Astrocyte of the cerebellum (primary cell): ENCODE measurements around the gene LIN9.
"Not testable (repeated sequence)": the region's sequence is repeated elsewhere in the genome, so short reads cannot be mapped to it uniquely, and the experiment has no call there.

Experiments used
- DNase-seq: peaks from one replicate; pipeline ENCODE4 v3.0.0-alpha.2; 2011; ENCODE audit warnings: low read depth
- H3K4me3 ChIP-seq: 2 replicates; pipeline ENCODE4 v1.5.1; 2011; ENCODE audit warnings: mild to moderate bottlenecking, low read depth, low read length, moderate library complexity
- CTCF ChIP-seq: IDR thresholded peaks from 2 replicates; pipeline ENCODE4 v1.5.1; 2012; ENCODE audit warnings: low read length, low read depth, moderate library complexity, mild to moderate bottlenecking; ENCODE audit errors: missing control alignments
- in situ Hi-C: cut with HindIII; loops from 2 replicates; pipeline ENCODE4 v1.10.0; 2017; ENCODE audit warnings: low sequenced_read_pairs

Gene LIN9

GRCh38 chr1:226277897-226278296 lies 31.1 kb downstream of the LIN9 start:
- no peak overlapping the region for H3K4me3 ChIP-seq
- no peak for DNase-seq
- TF ChIP-seq CTCF, result no peak
- in situ Hi-C loops, result no loop called here

- in situ Hi-C loops, result no loop called here
- H3K4me3 ChIP-seq, result no peak overlapping the region
- TF ChIP-seq CTCF, result no peak
These were observed 32.0 kb downstream of the LIN9 start for GRCh38 chr1:226276987-226277386.

DNA sequence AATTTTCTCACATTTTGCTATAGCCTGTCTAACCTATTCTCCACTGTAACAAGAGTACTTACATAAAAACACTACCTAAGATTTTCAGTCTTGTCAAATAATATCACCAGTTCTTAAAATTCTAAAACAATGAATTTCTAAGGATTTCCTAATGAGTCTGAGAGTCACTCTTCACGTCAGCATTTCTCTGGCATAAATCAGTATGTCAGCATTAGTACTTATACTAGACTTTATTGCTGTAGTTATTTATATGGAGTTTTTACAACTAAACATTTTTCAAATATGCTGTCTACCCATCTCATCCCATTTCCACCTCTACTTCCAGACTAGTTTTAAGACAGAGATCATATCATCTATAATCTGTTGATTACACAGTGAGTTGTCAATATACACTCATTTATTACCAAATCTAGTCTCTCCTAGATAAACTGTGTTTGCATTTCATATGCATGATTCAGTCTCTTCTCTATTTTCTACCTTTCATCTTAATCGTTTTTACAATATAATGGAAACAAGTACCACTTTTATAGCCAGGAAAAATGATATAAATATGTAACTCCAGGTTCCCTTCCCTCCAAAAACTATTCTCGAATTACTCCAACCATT lies 32.8 kb downstream of the LIN9 start:
- in situ Hi-C loops, result no loop called here
- no peak overlapping the region for H3K4me3 ChIP-seq
- DNase-seq, result no peak
- TF ChIP-seq CTCF, result no peak

More at GRCh38 chr1:226276987-226277386, 32.0 kb downstream of the LIN9 start:
- no peak for DNase-seq

GRCh38 chr1:226274138-226274537 lies 34.8 kb downstream of the LIN9 start:
- in situ Hi-C loops, result no loop called here
- H3K4me3 ChIP-seq, result no peak overlapping the region
- no peak for TF ChIP-seq CTCF
- DNase-seq, result no peak

- in situ Hi-C loops, DNase-seq, H3K4me3 ChIP-seq: not testable (repeated sequence)
These were observed 36.6 kb downstream of the LIN9 start for GRCh38 chr1:226272233-226272902.

DNA sequence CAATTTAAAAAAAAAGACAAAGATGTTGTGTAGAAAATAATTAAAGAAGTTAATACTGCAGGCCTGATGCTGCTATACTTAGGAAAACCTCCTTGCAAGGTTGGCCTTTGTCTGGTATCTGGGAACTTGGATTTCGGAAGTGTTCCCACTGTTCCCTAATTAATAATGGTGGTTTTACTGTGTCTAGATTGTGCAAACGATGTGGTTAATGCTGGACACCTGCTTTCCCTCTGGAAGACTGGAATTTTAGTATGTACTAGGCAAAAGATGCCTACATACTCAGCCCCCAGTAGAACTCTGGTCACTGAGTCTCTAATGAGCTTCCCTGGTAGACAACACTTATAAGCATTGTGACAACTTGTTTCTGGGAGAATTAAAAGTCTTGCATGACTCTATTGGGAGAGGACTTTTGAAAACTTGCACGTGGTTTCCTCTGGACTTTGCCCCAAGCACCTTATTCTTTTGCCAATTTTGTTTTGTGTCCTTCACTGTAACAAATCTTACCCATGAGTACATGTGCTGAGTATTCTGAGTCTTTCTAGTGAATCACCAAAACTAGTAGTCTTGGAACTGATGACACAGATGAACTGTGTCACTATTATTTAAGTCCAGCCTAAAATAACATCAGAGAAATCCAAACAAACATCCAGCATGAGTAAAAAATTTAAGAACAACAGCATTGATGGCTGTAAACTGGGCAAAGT lies 40.4 kb downstream of the LIN9 start:
- H3K4me3 ChIP-seq, result no peak overlapping the region
- no peak for DNase-seq
- in situ Hi-C loops, result loop anchor here (5.0 kb wide), 1 partner anchor 34 kb away; no protein-coding TSS in a partner anchor
- no peak for TF ChIP-seq CTCF

GRCh38 chr1:226261818-226262217 lies 47.1 kb downstream of the LIN9 start:
- no peak for DNase-seq
- in situ Hi-C loops, result no loop called here
- TF ChIP-seq CTCF, result no peak
- H3K4me3 ChIP-seq, result no peak overlapping the region
